HG03045 (cell line): ENCODE data around the gene MAML2.

Experiments
- ATAC-seq: cut with Tn5 transposase; IDR thresholded peaks from one replicate; pipeline ENCODE4 v1.9.1; 2021; ENCODE audit warnings: mild to moderate bottlenecking, moderate library complexity; ENCODE audit not compliant: unreplicated experiment

The MAML2 gene

GRCh38 chr11:95996621-95997235 is 346.3 kb downstream of the MAML2 start:
- ATAC-seq: no peak

- ATAC-seq: no peak
Observed at GRCh38 chr11:95994329-95994728, 348.7 kb downstream of the MAML2 start.

GRCh38 chr11:95993438-95994298 is 349.3 kb downstream of the MAML2 start:
- ATAC-seq: no peak

GRCh38 chr11:95991545-95991944 is 351.4 kb downstream of the MAML2 start:
- no peak for ATAC-seq

- ATAC-seq: no peak
Observed at GRCh38 chr11:95991101-95991500, 351.9 kb downstream of the MAML2 start.

- no peak for ATAC-seq
Observed at GRCh38 chr11:95989780-95990179, 353.2 kb downstream of the MAML2 start.

- ATAC-seq: no peak
Observed at GRCh38 chr11:95989076-95989605, 353.9 kb downstream of the MAML2 start.

- ATAC-seq: no peak
Observed at GRCh38 chr11:95985174-95985808, 357.7 kb downstream of the MAML2 start.

- ATAC-seq: no peak
Observed at GRCh38 chr11:95984072-95984471, 358.9 kb downstream of the MAML2 start.

- ATAC-seq: no peak
Observed at GRCh38 chr11:95977534-95978174, 365.3 kb downstream of the MAML2 start.

- ATAC-seq: no peak
Observed at GRCh38 chr11:95976550-95976949, 366.4 kb downstream of the MAML2 start.

GRCh38 chr11:95975343-95975742 is 367.7 kb downstream of the MAML2 start:
- no peak for ATAC-seq

- no peak for ATAC-seq
Observed at GRCh38 chr11:95972060-95972459, 370.9 kb downstream of the MAML2 start.

- no peak for ATAC-seq
Observed at GRCh38 chr11:95968585-95968984, 374.4 kb downstream of the MAML2 start.

GRCh38 chr11:95964281-95964680 is 378.7 kb downstream of the MAML2 start:
- ATAC-seq: no peak

GRCh38 chr11:95961758-95962157 is 381.2 kb downstream of the MAML2 start:
- no peak for ATAC-seq

GRCh38 chr11:95950905-95951304 is 392.1 kb downstream of the MAML2 start:
- no peak for ATAC-seq

- ATAC-seq: no peak
Observed at GRCh38 chr11:95948637-95949036, 394.4 kb downstream of the MAML2 start.

GRCh38 chr11:95944623-95945022 is 398.4 kb downstream of the MAML2 start:
- ATAC-seq: no peak

- no peak for ATAC-seq
Observed at GRCh38 chr11:95943546-95943945, 399.4 kb downstream of the MAML2 start.

- no peak for ATAC-seq
Observed at GRCh38 chr11:95939091-95939490, 403.9 kb downstream of the MAML2 start.
